Erythroblast (primary cell): ENCODE data around the gene FBXW10.
"Not testable (repeated sequence)": the region's sequence is repeated elsewhere in the genome, so short reads cannot be mapped to it uniquely, and the experiment has no call there.

ENCODE experiments used
- GATA1 ChIP-seq: IDR thresholded peaks from 2 replicates; pipeline ENCODE4 v1.6.1; 2011; ENCODE audit warnings: low read depth, mild to moderate bottlenecking, control low read depth, low read length, moderate library complexity
- POLR2A ChIP-seq: IDR thresholded peaks from 2 replicates; pipeline ENCODE4 v1.6.1; 2011; ENCODE audit warnings: mild to moderate bottlenecking, low read length

- not testable (repeated sequence) for TF ChIP-seq POLR2A, GATA1
Observed at GRCh38 chr17:18786890-18787289, 43.0 kb downstream of the FBXW10 start.
